HPDE6-E6E7 (cell line): ENCODE data around the gene DNM2.

Experiments
- DNase-seq: peaks from one replicate; pipeline ENCODE4 v3.0.0; 2011; ENCODE audit warnings: missing footprints; ENCODE audit errors: extremely low spot score

Gene DNM2

DNA sequence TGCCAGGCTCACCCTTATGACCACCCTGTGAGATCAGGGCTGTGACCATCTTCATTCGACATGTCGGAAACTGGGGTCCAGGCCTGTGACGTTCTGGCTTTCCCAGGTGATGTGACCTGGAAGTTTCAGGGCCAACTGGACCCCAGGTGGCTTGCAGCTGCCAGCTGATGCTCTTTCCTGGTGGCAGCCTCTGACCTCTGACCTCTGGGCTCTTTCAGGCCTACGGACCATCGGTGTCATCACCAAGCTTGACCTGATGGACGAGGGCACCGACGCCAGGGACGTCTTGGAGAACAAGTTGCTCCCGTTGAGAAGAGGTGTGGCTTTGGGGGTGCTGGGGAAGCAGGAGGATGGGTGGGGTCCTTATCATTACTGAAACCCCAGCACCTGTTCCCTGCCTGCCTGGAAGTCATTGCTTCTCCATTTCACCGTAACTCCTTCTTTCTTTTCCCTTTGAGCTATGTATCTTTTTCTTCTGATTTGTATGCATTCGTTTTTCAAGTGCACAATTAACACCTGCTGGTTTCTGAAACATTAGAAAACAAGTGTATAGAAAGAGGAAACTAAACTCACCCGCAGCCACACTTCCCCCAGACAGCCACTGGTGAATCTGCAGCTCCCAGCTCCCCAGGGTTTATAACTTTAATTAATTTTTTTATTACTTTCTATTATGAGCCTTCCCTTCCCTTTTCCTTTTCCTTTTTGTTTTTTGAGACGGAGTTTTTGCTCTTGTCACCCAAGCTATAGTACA lies 59.2 kb downstream of the DNM2 start:
- DNase-seq = no peak

- no peak for DNase-seq
Measured at GRCh38 chr19:10780368-10780767, 62.5 kb downstream of the DNM2 start.

GRCh38 chr19:10782795-10783194 lies 64.9 kb downstream of the DNM2 start:
- no peak for DNase-seq

GRCh38 chr19:10784257-10784656 lies 66.4 kb downstream of the DNM2 start:
- DNase-seq = no peak

GRCh38 chr19:10788146-10788545 lies 70.3 kb downstream of the DNM2 start:
- no peak for DNase-seq

DNA sequence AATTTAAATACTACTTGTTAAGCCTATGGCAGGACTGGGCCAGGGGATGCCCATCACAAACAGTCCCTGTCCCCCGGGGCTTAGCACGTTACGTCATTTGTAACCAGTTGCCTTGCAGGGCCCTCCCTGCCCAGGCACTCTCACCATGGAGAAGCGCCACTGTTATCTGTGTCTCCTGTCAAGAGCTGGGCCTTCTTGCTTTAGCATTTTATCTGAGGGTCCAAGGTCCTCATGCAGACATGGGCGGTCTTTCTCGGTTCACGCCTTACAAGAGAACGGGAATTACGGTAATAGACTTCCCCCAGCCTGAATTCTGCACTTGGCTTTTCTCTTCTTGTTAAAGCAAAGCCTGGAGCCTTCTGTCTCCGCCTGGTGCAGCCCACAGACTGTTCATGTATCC lies 72.0 kb downstream of the DNM2 start:
- DNase-seq = no peak

DNA sequence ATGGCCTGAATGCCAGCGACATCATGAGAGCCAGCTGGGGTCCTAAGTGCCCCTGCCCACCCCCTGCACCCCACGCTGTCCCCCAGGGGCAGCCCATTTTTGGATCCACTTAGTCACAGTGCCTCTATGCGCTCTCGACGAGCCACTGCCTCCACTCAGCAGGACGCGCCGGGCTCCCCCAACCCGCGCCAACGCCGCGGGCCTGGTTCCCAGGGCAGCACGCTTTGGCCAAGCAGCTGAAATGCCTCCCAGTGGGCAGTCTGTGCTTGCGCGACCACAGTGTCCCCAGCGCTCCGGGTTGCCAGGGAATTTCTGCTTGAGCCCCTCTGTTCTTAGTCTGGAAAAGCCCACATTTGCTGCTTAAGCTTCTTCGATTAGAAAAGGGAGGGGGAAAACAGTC lies 78.8 kb downstream of the DNM2 start:
- no peak for DNase-seq

GRCh38 chr19:10797078-10797477 lies 79.2 kb downstream of the DNM2 start:
- DNase-seq = no peak

GRCh38 chr19:10797541-10798256 lies 79.8 kb downstream of the DNM2 start:
- no peak for DNase-seq

DNA sequence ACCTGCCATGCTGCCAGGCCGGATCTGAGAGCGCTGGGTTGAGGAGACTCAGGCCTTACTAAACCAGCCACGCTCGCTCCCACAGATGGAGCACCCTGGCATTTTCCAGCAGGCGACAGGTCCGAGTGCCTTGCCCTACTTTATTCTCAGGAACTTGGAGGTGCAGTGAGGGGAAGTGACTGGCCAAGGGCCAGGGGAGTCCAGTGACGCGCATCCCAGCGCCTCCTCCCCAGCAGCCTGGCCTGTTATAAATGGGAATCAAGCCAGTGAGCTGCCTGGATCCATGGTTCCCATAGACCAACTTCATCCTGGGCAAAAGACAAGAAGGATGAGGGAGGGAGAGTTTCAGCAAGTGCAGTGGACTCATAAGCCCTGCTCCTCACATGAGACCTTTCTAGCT lies 82.6 kb downstream of the DNM2 start:
- DNase-seq = no peak

DNA sequence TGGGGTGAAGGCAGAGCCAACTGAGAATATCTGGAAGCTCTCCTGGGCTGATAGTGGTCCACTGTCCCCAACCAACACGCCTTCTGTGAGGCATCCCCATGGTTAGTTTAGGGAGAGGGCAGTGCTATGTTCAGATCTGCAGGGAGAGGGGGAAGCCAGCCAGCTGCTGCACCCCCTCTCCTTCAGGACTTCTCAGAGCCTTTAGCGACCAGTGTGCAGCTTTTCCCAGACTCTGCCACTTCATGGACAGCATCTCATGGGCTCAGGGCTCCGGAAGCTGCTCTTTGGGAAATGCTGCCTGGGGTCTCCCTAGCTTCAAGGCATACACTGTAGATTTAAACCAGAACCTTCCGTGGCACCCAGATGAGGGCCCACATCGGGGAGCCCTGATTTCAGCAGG lies 84.6 kb downstream of the DNM2 start:
- no peak for DNase-seq

- no peak for DNase-seq
Measured at GRCh38 chr19:10803252-10803651, 85.4 kb downstream of the DNM2 start.

GRCh38 chr19:10805065-10805757 lies 87.3 kb downstream of the DNM2 start:
- no peak for DNase-seq

- DNase-seq = no peak
Measured at GRCh38 chr19:10805758-10806247, 87.9 kb downstream of the DNM2 start.

DNA sequence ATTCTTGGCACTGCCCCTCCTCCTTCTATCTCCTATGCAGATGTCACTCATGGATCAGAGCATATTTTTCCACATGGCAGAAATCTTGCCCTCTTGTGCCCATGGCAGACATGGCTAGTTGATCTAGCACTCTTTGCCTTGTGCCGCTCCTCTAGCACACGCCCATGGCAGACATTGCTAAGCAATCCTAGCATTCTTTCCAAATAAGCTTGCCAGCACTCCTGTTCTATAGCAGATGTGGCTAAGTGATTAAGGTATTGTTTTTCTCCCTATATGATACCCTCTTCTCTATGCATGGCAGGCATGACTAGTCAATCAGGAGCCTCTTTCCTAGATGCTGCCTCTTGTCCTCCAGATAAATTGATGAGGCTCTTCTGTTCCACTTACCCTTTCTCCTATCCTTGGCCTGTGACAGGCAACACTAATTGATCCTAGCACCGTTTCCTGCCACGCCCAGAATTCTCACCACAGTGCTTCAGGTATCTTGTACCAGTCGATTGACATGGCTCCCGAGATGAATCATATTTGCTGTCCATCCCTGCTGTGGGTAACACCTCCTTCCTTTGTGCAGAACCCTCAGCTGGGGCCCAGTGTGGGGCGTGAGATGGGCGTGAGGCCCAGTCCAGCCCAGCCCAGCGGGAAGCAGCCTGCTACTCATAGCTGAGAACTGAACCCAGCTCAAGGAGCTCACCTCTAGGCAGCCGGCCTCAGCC lies 91.2 kb downstream of the DNM2 start:
- peak; percentile 95 for DNase-seq

DNA sequence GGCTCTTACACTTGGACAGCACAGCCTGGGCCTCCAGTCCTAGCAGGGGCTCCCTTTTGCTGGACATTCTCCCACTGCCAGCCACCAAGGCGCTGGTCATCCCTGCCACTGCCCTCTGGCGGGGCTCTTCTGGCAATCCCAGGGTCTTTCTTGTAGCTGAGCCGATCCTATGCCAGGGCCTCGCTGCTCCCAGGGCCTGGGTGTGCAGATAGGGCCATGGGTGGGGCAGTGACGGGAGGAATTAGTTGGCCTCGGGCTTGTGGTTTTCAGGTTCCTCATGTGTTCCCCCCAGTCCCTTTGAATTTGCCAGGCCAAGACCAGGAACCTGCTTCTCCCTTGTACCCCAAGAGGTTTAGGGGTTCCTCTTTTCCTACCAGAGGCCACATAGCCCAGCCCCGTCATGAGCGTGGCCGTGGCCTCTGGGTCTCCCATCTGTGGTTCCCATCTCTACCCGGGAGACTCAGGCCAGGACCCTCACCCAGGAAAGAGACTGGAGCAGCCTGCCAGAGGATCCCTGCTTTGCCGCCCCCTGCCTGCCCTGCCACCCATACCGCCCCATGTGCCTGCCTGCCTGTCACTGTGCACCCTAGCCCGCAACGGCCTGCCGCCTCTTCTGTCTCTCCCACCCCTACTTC lies 91.9 kb downstream of the DNM2 start:
- no peak for DNase-seq

DNA sequence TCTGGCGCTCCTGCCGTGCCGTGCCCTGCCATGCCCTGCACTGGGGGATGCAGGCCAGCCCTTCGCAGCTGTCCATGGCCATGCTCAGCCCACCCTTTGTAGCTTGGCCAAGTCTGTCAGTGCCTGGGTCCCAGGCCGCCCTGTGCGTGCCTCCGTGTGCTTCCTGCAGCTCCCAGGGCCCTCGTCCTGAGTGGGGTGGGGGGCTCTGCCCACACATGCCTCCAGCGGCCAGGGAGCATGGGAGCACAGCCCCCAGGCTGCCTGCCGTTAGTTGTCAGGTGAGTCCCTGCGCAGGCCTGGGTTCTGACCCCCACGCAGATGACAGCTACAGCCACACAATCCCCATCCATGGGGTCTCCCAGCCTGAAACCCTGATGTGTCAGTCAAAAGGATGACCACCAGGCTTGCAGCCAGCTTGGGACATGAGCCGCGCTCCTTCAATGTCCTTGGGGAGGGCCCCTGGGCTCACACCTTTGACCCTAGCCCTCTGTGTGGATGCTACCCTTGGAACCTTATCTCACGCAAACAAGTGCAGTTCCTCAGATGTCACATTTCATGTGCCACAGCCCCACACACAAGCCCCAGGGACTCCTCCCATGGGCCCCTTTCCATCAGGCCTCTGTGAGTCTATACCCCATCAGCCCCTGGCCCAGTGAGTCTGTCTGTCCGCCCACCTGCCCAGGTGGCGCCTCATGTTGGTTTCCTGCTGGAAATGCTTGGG lies 93.7 kb downstream of the DNM2 start:
- DNase-seq = no peak

- DNase-seq = no peak
Measured at GRCh38 chr19:10812196-10812595, 94.3 kb downstream of the DNM2 start.

- peak; percentile 53 for DNase-seq
Measured at GRCh38 chr19:10812902-10813404, 95.1 kb downstream of the DNM2 start.

GRCh38 chr19:10815007-10815536 lies 97.2 kb downstream of the DNM2 start:
- DNase-seq = no peak
